ENCODE results near the gene PCSK9.

DNA sequence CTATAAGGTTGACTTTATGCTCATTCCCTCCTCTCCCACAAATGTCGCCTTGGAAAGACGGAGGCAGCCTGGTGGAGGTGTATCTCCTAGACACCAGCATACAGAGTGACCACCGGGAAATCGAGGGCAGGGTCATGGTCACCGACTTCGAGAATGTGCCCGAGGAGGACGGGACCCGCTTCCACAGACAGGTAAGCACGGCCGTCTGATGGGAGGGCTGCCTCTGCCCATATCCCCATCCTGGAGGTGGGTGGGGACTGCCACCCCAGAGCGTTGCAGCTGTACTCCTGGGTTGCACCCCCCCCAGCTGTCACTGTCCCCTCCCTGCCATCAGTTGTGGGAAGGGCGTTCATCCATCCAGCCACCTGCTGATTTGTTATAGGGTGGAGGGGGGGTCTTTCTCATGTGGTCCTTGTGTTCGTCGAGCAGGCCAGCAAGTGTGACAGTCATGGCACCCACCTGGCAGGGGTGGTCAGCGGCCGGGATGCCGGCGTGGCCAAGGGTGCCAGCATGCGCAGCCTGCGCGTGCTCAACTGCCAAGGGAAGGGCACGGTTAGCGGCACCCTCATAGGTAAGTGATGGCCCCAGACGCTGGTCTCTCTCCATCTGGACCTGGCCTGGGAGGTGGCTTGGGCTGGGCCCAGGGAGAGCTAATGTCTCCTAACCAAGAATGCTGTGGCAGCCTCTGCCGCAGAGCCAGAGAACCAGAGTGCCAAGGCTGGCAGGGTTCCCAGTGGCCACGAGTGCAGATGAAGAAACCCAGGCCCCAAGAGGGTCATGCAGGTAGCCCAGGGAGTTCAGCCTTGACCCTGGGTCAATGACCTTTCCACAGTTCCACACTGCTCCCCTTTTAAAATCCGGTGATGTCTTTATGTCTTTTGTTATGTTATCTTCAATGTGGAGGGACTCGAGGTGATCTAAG is 13.1 kb downstream of the PCSK9 start:
- TF ChIP-seq ZNF324 (CRISPR knock-in tag; IDR thresholded peaks at IDR 0.05) = no peak
- no peak for TF ChIP-seq ASH1L (IDR thresholded peaks at IDR 0.05; ENCODE audit: borderline replicate concordance, low read depth, partially characterized antibody)
- TF ChIP-seq, protein P1, sequence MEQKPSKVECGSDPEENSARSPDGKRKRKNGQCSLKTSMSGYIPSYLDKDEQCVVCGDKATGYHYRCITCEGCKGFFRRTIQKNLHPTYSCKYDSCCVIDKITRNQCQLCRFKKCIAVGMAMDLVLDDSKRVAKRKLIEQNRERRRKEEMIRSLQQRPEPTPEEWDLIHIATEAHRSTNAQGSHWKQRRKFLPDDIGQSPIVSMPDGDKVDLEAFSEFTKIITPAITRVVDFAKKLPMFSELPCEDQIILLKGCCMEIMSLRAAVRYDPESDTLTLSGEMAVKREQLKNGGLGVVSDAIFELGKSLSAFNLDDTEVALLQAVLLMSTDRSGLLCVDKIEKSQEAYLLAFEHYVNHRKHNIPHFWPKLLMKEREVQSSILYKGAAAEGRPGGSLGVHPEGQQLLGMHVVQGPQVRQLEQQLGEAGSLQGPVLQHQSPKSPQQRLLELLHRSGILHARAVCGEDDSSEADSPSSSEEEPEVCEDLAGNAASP (IDR thresholded peaks at IDR 0.05) = no peak
- TF ChIP-seq MAFK (IDR thresholded peaks at IDR 0.05; ENCODE audit: low read length) = no peak
- no peak for TF ChIP-seq POLR2A (conservative IDR thresholded peaks at IDR 0.05)
- no peak for TF ChIP-seq STAT5A (IDR thresholded peaks at IDR 0.05; ENCODE audit: borderline replicate concordance, low read length)
- TF ChIP-seq, protein P2, sequence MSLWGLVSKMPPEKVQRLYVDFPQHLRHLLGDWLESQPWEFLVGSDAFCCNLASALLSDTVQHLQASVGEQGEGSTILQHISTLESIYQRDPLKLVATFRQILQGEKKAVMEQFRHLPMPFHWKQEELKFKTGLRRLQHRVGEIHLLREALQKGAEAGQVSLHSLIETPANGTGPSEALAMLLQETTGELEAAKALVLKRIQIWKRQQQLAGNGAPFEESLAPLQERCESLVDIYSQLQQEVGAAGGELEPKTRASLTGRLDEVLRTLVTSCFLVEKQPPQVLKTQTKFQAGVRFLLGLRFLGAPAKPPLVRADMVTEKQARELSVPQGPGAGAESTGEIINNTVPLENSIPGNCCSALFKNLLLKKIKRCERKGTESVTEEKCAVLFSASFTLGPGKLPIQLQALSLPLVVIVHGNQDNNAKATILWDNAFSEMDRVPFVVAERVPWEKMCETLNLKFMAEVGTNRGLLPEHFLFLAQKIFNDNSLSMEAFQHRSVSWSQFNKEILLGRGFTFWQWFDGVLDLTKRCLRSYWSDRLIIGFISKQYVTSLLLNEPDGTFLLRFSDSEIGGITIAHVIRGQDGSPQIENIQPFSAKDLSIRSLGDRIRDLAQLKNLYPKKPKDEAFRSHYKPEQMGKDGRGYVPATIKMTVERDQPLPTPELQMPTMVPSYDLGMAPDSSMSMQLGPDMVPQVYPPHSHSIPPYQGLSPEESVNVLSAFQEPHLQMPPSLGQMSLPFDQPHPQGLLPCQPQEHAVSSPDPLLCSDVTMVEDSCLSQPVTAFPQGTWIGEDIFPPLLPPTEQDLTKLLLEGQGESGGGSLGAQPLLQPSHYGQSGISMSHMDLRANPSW (CRISPR knock-in tag; IDR thresholded peaks at IDR 0.05) = no peak
- no peak for TF ChIP-seq POLR2AphosphoS5 (IDR thresholded peaks at IDR 0.05; ENCODE audit: control insufficient read depth, insufficient read depth, low read depth, low read length)
- no peak for TF ChIP-seq EZH2 (IDR thresholded peaks at IDR 0.05; ENCODE audit: borderline replicate concordance, low read depth, low read length)
- no peak for TF ChIP-seq ATF7 (IDR thresholded peaks at IDR 0.05)
- TF ChIP-seq, protein P3, sequence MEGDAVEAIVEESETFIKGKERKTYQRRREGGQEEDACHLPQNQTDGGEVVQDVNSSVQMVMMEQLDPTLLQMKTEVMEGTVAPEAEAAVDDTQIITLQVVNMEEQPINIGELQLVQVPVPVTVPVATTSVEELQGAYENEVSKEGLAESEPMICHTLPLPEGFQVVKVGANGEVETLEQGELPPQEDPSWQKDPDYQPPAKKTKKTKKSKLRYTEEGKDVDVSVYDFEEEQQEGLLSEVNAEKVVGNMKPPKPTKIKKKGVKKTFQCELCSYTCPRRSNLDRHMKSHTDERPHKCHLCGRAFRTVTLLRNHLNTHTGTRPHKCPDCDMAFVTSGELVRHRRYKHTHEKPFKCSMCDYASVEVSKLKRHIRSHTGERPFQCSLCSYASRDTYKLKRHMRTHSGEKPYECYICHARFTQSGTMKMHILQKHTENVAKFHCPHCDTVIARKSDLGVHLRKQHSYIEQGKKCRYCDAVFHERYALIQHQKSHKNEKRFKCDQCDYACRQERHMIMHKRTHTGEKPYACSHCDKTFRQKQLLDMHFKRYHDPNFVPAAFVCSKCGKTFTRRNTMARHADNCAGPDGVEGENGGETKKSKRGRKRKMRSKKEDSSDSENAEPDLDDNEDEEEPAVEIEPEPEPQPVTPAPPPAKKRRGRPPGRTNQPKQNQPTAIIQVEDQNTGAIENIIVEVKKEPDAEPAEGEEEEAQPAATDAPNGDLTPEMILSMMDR (IDR thresholded peaks at IDR 0.05 in 2 of 3, conservative IDR thresholded peaks at IDR 0.05 in 1 of 3; ENCODE audit: insufficient read depth in 2 of 3, low read depth in 1 of 3, low read length in 3 of 3) = no peak
- TF ChIP-seq, protein P4, sequence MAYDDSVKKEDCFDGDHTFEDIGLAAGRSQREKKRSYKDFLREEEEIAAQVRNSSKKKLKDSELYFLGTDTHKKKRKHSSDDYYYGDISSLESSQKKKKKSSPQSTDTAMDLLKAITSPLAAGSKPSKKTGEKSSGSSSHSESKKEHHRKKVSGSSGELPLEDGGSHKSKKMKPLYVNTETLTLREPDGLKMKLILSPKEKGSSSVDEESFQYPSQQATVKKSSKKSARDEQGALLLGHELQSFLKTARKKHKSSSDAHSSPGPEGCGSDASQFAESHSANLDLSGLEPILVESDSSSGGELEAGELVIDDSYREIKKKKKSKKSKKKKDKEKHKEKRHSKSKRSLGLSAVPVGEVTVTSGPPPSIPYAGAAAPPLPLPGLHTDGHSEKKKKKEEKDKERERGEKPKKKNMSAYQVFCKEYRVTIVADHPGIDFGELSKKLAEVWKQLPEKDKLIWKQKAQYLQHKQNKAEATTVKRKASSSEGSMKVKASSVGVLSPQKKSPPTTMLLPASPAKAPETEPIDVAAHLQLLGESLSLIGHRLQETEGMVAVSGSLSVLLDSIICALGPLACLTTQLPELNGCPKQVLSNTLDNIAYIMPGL (CRISPR knock-in tag; IDR thresholded peaks at IDR 0.05) = no peak
- no peak for TF ChIP-seq ZBTB1 (CRISPR knock-in tag; IDR thresholded peaks at IDR 0.05; ENCODE audit: borderline replicate concordance, low read depth)
